GM18507 (cell line): ENCODE results near the gene TRIP10.
A peak's percentile ranks its signal among the peaks of the same experiment; 100 is the strongest.
"Not testable (repeated sequence)": the region's sequence is repeated elsewhere in the genome, so short reads cannot be mapped to it uniquely, and the experiment has no call there.

Source experiments
- DNase-seq: peaks from one replicate; pipeline ENCODE4 v3.0.0; 2011; ENCODE audit warnings: low read depth; ENCODE audit not compliant: insufficient read length; ENCODE audit errors: extremely low spot score
- FAIRE-seq: peaks from 2 replicates; lab custom pipeline; 2011; peaks lifted over from hg19 to GRCh38; lab: Jason Lieb, UNC

Gene TRIP10

DNA sequence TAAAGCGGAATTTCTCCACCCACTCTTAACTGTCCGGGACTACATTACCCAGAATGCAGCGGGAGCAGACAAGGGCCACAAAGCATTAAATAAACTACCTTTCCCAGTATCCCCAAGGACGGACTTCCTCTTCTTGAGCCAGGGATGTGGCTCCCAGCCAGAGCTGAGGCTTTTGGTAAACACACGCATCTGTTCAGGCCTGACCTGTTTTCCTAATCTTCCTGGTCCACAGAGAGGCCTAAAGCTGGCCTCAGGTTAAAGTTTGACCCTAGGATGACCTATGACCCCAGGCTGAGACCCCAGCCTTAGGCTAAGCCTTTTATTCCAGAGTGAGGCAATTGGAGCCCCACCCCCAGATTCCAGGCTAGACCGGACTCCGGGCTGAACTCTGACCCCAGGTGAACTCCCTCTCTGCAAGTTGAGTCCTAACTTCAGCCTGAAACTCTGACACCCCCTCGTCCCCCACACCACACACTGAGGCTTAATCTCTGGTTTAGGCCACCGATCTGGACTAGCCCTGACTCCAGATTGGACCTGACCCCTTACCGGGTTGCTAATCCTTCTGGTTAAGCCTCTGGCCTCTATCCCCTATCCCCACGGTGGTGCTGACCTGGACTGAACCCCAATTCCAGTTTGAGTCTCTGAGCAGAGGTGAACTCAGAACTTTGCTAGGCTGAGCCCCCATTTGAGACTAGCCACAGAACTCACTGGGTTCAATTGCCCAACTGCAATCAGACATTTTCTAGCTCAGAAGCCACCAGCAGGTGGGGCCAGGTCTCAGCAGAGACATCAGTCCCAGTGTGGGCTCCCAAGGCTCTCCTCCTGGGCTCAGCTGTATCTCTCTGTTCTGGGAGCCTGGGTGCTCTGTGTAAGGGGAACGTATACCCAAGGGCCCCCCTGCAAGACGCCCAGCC, 1.4 kb upstream of the TRIP10 start:
- FAIRE-seq: peak; percentile 95
- DNase-seq: no peak

DNA sequence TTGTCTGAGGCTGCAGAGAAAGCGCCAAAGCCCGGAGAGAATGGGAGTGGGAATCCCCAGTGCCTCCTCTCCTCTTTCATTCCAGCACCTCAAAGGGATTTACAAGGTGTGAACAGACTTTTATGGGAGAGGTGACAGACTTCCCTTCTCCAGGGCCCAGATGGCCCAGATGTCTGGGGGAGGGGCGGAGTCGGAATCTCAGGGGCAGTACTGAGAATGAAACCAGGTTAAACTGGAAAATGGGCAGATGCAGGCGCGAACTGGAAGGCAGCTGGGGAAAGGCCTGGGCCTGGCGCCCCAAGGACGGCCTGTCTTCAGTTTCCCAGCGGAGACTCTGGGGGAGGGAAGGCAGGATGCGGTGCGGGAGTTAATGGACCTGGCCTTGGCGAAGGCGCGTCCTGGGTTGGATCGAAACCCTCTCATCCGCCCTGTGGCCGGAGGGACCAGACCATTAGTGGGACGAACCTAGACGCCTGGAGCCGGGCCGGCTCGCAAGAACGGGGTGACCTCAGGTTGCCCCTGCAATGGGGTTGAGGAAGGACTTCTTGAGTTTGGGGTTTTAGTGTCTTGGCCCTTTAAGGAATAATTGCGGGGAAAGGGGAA, 592 bp upstream of the TRIP10 start:
- DNase-seq (no peak), FAIRE-seq (no peak)

DNA sequence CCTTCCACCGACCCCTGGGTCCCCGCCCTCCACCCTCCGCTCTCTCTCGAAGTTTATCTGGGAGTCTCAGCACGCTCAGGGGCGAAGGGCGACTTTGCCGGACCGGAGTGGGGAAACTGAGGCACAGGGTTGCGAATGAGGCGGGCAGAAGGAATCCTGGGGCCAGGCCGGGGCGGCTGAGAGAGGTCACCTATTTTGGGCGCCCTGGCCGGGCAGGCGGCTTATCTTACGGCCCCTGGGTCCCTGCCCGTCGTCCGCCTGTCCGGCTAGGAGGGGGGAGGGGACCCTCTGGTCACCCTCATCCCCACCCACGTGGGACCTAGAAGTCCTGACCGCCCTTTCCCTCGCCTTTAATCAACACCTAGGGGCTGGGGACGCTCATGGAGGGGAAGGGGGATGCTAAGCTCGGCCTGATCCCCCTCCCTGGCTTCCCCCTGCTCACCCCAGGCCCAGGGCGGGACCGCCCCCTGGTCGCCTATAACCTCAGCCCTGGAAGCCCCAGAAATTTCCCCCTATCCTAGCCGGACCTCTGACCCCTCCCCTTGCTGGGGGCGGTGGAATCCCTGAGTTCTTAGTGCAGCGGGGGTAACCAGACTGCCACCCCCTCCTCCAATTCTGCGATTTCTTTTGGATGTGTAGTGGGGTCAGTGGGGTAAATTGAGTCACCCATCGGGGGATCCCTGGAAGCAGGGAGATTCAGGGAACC, 556 bp downstream of the TRIP10 start:
- DNase-seq (no peak), FAIRE-seq (no peak)

DNA sequence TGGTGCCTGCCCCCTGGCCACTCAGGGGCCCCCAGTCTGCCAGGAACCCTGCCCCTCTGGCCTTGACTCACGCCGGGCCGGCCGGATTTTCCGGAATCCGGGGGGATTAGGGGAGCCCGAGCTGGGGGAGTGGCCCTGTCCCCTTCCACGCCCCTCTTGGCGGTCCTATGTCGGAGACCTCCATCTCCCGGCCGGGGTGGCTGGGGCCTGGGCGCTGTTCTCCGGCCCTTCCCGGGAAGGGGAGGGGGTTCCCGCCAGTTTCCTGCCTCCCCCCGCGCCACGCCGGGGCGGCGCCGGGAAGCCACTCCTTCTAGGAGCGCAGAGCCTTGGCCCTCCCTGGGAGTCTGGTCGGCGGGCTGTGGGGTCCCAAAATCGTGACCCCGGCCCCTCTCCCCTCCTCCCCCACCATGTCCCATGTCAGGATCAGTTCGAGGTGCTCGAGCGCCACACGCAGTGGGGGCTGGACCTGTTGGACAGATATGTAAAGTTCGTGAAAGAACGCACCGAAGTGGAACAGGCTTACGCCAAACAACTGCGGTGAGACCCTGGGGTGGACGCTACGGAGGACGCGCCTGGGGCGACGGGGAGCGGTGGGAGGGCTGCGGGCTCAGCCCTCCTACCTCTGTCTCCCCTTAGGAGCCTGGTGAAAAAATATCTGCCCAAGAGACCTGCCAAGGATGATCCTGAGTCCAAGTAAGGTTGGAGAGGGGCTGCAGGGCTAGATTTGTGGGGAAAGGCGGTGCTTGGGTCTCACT, 1.3 kb downstream of the TRIP10 start:
- DNase-seq (no peak), FAIRE-seq (no peak)

DNA sequence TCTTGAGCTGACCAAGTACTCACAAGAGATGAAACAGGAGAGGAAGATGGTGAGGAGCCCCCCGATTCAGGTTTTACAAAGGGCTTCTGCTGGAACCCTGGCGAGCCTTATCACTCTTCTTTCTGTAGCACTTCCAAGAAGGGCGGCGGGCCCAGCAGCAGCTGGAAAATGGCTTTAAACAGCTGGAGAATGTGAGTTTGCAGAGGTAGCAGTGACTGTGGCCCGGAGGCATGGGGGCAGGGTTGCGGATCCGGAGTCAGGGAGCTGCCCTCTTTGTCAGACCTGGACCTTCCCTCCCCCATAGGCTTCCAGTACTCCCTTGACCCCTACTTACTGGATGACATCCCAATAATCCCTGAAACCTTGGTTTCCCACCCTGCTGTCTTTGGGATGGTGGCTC, 3.6 kb downstream of the TRIP10 start:
- FAIRE-seq: no peak
- no peak for DNase-seq

DNA sequence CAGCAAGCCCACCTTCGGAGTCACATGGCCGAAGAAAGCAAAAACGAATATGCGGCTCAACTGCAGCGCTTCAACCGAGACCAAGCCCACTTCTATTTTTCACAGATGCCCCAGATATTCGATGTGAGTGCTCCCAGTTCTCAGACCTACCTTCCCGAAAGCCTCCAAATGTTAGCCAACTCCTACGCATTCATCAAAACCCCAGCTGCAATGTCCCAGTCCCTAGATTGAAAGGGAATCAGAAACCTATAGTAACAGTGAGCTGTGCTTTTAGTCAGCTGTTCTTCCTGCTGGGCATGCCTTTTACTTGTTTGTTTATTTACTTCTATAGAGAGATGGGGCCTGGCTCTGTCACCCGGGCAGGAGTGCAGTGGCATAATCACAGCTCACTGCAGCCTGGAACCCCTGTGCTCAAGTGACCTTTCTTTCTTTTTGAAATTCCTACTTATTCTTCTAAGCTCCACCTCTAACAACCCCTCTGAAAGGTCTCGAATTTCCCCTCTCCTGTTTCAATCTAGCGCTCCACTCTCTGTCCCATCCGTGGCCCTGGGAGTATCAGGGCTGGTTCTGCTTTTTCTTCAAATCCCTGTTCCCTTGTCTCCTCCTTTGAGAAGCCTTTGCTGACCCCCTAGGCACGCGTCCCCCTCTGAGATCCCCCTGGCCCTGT, 4.4 kb downstream of the TRIP10 start:
- FAIRE-seq (no peak), DNase-seq (no peak)

DNA sequence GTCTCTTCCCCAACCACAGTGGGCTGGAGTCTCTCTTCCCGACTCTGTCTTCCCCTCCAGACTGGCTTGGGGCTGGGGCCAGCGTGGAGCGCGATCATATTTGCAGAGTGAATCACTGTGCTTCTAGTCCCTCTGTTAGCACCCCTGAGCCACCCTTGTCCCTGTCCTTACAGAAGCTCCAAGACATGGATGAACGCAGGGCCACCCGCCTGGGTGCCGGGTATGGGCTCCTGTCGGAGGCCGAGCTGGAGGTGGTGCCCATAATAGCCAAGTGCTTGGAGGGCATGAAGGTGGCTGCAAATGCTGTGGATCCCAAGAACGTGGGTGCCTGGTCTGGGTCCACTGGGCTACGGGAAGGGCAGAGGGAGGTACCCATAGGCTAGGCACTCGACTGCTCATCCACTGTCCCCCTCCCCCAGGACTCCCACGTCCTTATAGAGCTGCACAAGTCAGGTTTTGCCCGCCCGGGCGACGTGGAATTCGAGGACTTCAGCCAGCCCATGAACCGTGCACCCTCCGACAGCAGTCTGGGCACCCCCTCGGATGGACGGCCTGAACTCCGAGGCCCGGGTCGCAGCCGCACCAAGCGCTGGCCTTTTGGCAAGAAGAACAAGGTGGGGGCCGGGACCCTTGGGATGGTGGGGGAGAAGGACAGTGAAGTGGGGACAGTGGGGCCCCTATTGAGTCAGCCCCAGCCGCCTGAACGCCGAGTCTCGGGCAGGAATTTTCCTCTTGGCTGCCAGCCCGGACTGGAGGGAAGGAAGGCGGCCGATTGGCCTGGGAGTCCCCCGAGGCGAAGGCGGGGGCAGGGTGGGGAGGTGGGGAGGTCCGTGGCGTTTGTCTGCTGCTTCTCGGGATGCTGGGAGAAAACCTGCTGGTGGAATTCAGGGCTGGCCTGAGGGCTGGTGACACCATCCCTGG, 5.2 kb downstream of the TRIP10 start:
- DNase-seq (no peak), FAIRE-seq (no peak)

DNA sequence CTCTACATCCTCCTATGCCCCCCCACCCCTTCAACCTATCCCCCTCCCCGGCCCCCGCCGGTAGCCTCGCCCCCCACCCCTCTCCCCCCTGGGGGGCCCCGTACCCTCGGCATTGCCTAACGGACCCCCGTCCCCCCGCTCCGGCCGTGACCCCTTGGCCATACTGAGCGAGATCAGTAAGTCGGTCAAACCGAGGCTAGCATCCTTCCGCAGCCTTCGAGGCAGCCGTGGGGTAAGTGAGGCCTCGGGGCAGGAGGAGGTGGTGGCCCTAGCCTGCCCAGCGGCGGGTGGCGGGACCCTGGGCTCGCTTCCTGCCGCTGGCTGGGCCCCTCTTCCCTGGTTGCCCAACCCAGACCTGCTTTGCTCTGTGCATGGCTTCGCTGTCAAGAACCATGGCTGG, 6.5 kb downstream of the TRIP10 start:
- DNase-seq (no peak), FAIRE-seq (no peak)

DNA sequence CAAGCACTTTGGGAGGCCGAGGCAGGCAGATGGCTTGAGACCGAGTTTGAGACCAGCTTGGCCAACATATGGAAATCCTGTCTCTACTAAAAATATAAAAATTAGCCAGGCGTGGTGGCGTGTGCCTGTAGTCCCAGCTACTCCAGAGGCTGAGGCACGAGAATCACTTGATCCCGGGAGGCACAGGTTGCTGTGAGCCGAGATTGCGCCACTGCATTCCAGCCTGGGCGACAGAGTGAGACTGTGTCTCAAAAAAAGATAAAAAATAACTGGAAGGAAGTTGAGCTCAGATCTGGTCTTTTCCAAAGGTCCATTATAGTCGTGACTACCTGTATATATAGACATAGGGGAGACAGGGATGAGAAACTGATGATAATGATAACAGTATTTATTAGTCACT, 9.1 kb downstream of the TRIP10 start:
- not testable (repeated sequence) for DNase-seq, FAIRE-seq

DNA sequence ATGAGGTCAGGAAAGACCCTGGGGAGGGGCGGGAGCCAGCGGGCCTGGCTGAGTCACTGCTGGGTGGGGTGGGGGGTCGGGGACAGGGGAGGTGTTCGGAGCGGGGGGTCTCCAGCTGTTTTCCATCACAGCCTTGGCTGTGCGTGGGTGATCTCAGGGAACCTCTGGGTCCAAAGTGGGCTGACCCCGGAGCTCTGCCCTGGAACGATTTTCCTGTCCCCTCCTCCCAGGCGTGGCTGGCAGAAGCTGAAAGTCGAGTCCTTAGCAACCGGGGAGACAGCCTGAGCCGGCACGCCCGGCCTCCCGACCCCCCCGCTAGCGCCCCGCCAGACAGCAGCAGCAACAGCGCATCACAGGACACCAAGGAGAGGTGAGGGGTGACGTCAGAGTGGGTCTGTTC, 10.6 kb downstream of the TRIP10 start:
- DNase-seq (no peak), FAIRE-seq (no peak)

DNA sequence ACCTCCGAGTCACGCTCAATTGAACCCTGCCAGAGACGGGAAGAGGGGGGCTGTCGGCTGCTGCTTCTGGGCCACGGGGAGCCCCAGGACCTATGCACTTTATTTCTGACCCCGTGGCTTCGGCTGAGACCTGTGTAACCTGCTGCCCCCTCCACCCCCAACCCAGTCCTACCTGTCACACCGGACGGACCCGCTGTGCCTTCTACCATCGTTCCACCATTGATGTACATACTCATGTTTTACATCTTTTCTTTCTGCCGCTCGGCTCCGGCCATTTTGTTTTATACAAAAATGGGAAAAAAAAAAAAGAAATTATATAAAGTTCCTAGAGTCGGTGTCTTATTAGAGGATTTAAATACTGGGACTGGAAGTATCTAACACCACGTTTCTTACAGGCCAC, 11.7 kb downstream of the TRIP10 start:
- FAIRE-seq: no peak
- DNase-seq: no peak

DNA sequence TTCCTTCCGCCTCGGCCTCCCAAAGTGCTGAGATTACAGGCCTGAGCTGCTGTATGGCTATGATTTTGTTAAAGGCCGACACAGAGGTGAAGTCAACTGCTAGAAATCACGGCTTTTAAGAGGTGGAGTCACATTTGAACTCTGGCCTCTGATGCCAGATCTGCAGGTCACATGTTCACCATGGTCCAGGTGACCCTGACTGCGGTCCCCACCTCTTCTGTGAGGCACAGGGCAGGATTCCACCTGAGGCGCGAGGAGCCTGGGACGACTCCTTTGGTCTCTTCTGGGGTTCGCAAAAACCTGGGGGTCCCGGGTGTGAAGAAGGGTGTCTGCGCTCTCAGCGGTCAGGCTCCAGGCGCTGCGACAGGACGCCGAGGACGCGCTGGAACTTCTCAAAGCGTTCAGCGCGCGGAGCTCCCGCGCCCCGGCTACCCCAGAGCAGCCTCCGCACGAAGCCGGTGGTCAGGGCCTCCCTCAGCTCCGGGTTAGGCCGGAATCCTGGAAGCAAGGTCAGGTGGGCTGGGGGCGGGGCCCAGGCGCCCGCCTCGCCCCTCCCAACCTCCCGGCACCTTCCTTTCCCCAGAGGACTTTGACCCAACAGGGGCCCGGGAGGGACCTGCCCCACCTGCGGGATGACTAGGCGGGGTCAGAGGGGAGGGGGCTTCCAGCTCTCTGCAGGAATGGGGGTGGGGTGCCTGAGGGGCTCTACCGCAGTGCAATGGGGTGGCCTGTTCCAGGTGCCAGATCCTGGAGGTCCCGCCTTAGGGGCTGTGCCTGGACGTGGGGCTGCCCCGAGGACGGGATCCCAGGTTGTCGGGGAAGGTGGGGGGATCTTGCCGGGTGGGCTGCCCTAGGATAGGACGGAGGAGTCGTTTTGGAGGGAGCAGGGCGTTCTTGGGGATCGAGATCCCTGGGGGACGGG, 13.0 kb downstream of the TRIP10 start:
- DNase-seq (no peak), FAIRE-seq (peak; percentile 29)

DNA sequence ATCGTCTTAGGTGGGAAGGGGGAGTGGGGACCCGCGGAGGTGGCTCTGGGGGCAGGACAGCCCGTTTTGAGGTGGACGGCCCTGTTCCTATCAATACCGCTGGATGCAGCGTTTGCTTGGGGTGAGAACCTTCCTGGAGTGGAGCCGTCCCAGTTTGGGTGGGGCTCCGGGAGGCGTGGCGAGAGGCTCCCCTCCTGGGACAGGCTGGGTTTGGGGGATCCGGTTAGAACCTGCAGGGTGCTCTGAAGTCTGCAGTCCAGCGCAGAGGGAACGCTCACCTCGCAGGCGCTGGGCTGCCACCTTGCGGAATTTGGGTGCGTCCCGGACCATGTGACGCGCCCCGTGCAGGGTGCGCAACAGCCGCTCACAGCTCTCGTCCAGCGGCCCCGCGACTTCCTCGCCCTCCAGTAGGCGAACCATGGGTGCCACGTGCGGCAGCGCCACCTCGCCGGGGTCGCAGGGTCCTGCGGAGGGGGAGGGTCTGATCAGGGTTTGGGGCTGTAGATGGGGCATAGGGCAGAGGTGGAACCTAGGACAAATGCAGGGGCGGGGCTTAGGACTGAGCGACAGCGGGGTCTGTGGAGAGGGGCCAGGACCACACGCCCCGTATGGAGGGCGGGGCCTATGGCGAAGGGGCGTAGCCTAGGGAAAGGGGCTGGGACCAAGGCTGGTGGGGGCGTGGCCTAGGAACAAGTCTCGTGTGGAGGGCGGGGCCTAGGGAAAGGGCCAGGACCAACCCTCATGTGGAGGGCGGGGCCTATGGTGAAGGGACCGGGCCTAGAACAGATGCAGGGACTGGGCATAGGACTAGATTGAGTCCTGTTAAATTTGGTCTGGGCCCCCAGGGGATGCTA, 13.9 kb downstream of the TRIP10 start:
- FAIRE-seq (peak; percentile 98), DNase-seq (peak; percentile 86)

DNA sequence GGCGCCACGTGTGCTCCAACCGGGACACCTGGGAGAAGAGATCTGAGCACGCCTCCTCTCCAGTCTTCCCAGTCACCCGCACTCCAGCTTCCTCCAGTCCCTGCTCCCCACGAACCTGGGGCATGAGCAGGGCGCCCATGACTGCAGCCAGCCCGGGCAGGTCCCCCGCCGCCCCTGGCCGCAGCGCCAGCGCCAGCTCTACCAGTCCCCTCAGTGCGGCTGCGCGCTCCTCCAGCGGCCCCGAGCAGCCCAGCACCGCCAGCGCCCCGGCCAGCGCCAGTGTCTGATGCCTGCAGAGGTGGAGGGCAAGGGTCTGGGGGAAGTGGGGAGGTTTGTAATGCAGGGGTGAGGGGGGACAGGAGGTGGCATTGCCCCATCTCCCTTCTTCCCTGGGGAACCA, 14.7 kb downstream of the TRIP10 start:
- DNase-seq (no peak), FAIRE-seq (no peak)

DNA sequence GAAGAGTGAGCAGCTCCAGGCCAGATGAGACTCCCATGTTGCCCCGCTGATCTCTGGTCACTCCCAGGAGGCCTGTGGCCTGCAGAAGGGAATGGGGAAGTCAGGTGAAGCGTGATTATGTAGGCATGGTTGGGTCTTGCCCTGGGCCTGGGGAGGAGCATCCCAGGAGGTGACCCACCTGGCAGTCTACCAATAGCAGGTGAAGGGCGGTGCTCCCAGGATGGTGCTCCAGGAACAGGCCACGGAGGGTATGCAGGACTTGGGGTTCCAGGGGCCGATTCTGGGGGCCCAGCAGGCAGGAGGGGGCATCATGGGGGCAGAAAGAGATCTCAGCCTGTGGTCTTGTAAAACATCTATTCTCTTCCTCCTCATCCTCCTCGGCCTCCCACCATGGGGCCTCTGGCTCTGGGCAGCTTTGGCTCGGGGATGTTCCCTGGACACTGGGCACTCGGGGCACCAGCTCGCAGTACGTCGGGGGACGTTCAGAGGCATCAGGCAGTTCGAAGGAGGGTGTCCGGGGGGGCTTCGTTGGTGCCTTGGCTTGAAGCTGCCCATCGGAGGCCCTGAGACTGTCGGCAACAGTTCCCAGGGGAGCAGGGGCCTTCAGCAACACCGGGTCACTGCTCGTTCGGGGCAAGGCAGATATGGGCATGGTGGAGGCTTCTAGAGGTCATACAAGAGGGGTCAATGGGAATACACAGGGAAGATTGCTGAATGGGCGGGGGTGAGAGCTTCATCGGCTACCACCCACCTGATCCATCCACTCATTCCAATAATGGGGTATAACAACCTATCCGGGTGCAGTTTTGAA, 15.4 kb downstream of the TRIP10 start:
- FAIRE-seq (no peak), DNase-seq (no peak)

DNA sequence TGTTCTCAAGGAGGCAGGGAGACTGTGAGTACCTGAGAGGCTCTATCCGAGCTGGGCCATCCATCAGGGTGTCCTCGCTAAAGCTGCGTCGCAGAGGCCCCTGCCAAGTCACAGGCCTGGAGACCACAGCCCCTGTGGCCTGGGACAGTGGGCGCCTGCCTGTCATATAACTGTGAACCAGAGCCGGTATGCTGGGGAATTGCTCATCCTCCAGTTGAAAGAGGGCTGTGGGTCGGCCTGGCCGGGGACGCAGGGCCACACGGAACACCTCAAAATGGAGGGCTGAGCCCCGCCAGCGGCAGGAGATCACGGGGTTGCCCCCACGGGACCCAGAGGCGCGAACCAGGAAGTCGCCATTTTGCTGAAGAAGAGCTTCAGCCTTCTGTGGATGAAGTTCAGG, 21.1 kb downstream of the TRIP10 start:
- FAIRE-seq: no peak
- DNase-seq: no peak
